Raji (cell line): Measurements from ENCODE around the gene COL4A2.

Experiments
- POLR2A ChIP-seq: IDR thresholded peaks from 2 replicates; pipeline ENCODE4 v1.6.1; 2011; ENCODE audit warnings: low read depth, low read length, control low read depth; ENCODE audit not compliant: insufficient read depth

COL4A2 gene

DNA sequence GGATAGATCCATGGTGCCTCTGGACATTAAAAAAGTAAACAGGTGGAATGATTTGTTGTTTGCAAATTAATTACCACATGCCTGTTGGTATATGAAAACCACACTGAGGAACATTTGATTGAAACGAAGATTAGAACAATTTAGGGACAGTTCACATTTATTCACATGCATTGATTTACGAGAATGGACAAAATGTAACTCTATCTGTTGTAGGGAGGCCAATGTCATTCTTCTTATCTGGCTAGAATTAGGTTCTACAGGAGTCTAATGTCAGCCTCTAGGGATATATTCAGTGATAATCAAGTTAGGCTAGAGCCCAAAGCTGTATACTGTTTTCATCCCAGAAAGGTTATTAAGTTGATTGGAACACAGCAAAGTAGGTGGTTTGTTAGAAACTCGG, 125.4 kb downstream of the COL4A2 start:
- TF ChIP-seq POLR2A: no peak

- TF ChIP-seq POLR2A: no peak
These were observed 125.9 kb downstream of the COL4A2 start for GRCh38 chr13:110433014-110433413.

DNA sequence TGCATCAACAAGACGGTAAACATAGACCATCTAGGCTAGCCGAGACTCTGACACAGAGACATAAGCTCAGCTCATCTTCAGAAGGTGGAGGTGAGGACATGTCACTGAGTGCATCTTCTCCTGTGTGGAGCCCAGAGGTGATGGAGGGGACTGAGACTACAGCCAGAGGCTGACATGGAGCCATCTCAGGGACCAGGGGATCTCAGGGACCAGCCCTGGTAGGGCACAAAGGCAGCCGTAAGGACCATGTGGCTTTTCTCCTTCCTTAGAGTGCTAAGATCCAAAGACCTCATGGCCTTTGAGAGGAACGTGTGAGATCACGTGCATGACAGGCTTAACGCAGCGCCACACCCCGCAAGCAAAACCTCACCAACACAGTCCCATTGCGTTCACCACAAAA, 127.5 kb downstream of the COL4A2 start:
- no peak for TF ChIP-seq POLR2A

GRCh38 chr13:110435331-110435730, 128.2 kb downstream of the COL4A2 start:
- TF ChIP-seq POLR2A: no peak

DNA sequence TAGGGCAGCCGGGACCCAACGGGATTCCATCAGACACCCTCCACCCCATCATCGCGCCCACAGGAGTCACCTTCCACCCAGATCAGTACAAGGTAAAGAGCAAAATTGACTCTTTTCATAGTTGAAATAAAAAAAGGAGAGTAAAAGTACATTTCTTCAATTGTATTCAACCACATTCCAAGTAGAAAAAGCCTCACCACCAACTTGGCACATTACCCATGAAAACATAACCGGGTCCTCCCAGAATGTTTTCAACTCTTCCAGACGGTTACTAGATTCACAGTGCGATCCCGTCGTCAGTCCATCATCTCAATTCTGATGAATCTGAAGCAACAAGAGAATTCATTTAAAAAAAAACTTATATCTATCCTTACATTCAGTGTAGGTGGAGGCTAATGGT, 129.2 kb downstream of the COL4A2 start:
- no peak for TF ChIP-seq POLR2A

- no peak for TF ChIP-seq POLR2A
These were observed 129.8 kb downstream of the COL4A2 start for GRCh38 chr13:110436786-110437370.

DNA sequence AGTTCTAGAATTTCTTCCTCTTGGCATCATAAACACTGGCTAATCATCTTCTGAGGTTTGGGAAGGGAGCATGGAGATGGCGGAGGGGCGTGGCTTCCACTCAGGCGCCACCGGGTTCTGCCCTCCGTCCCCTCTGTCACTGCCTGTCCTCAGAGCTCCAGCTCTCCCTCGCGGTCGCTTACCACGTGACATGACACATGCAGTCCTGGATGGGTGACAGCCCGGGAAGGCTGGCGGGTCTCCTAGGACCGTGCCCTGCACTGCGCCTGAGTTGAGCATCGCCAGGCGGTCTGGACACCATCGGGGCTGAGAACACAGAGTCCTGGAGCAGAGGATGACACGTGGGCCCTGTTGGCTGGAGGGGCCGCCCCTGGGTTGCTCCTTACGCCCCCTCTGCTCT, 131.1 kb downstream of the COL4A2 start:
- TF ChIP-seq POLR2A: no peak

GRCh38 chr13:110438776-110439175, 131.7 kb downstream of the COL4A2 start:
- no peak for TF ChIP-seq POLR2A

DNA sequence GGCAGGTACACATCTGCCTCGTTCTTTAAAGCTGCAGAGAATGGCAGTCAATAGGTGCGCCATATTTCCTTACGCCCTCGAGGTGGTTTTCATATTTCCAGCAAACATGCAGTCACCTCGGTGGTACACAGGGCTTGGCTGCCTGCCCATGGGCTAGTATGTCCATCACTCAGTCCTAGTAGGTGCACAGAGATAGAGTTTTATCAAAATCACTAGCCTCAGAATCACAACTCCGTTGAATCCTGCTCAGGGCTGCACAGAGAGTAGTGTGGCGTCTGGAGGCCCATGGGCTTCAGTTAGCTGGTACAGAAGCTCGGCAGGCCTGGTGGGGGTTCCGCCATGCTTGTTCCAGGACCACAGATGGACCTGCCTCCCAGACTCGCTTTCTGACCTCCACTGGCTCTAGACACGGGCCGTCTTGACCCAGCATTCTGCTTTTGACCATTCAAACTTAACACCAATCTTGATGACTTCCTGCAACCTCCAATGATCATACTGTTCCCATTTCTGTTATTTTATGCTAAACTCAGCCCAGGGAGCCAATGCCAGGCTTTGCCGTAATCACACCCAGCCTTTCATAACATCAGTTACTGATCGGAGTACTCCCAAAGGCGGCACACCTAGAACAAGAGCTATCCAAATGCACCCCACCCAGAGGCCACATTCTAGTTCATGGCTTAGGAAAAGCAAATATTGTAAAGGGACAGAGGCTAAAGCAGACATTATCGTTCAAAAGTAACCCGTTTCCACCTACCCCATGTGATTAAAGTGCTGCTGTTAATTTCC, 134.1 kb downstream of the COL4A2 start:
- TF ChIP-seq POLR2A: no peak

- TF ChIP-seq POLR2A: no peak
These were observed 136.0 kb downstream of the COL4A2 start for GRCh38 chr13:110442930-110443621.

DNA sequence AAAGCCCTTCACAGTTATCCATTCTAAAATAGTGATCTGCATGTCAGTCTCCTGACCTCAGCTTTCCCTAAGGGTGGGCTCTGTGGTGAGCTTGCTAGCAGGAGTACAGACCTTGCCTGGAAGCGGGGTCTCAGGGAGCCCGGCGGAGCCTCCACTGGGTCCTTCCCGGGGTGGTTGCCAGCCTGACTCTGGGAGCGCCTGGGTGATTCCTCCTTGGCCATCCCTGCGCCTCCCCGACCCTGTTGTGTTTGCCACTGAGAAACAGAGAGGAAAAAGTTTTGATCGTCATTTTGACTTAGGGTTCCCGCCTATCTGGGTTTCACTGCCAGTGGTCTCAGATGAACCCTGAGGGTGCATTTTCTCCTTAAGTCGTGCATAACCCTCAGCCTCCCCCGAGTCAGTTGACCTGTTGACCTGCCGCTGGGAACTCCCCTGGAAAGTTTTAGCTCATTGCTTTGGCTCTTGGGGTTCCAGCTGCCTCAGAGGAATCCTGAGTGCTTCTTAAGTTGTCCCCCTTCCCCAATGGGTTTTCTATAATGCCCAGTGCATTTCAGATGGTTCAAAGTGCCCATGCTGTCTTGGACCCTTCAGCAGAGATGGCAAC, 136.6 kb downstream of the COL4A2 start:
- TF ChIP-seq POLR2A: no peak

DNA sequence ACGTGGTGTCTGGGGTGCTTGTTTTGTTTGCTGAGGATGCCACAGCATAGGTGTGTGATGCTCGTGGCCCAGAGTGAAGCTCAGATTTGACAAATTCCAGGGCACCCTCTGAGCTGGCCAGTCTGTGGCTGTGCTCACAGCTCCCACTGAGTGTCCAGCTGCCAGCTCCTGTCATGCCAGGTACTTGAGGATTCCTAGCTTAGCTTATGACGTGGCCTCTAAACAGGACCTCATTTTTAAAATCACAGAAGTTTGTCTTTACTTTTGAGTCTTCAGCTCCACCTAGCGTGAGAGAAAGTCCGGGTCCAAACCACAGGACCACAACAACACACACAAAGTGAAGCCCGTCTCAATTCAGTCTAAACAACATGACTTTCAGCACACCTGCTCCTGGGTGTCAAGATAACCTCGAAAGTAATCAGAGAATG, 137.2 kb downstream of the COL4A2 start:
- TF ChIP-seq POLR2A: no peak

DNA sequence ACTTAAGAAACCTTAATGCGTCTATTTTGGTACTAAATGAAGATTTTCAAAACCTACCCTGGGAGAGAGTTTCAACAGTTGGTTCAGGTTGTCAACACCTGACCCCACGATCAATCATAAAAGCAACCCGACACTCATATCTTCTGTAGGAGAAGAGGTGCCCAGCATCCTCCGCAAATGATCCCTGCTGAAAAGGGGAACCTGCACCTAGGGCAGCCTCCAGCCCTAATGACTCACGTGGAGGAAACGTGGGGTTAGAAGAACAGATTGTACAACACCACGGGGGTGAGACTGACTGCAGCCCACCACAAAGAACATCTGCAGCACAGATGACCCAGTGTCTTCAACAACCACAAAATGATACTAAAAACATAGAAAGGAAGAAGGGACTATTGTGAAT, 138.1 kb downstream of the COL4A2 start:
- TF ChIP-seq POLR2A: no peak

DNA sequence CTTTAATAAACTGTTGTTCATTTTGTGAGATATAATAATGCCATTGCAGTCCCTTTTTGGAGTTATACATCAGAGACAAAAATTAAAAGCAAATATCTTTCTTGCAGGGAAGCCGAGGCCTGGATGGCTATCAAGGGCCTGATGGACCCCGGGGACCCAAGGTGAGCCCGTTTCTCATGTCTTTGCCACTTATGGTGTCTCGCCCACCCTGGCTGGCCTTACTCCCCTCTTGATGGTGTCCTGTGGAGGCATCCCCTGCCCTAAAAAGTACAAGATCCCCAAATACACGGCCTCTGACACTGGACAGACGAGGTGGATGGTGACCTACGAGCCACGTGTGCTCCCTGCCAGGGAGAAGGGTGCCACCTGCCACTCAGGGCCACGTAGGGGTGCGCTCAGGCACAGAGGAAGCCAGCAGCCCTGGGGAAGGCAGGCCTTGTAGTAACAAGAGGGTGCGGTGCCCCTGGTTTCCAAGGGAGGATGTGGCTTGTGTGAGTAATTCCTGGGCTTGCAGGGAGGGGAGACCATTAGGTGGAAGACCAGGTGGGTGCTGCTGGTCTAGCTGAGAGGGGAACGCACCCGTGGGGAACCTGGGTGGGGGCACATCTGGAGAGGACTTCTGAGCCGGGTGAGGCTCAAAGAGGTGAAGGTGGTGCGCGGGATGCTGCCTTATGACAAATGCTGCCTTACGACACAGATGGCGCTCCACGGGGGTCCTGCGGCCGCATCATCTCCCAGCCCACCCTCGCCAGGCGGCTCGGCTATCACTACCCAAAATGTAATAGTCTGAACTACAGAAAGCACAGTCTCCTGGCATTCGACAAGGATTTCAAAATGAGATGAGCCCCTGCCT, 138.9 kb downstream of the COL4A2 start:
- TF ChIP-seq POLR2A: no peak

- no peak for TF ChIP-seq POLR2A
These were observed 139.4 kb downstream of the COL4A2 start for GRCh38 chr13:110446575-110446890.
